NT2/D1 (cell line): Measurements from ENCODE around the gene TBCE.

Experiments used
- DNase-seq: peaks from one replicate; pipeline ENCODE4 v3.0.0-alpha.2; 2011; ENCODE audit warnings: low read depth, low spot score
- H3K27me3 ChIP-seq: 2 replicates; pipeline ENCODE4 v1.6.0; 2011; ENCODE audit warnings: mild to moderate bottlenecking; ENCODE audit not compliant: insufficient read length, insufficient read depth
- H3K36me3 ChIP-seq: 2 replicates; pipeline ENCODE4 v1.6.1; 2011; ENCODE audit warnings: mild to moderate bottlenecking, low read length, mixed read lengths; ENCODE audit not compliant: insufficient read depth, insufficient read length
- H3K4me1 ChIP-seq: 2 replicates; pipeline ENCODE4 v1.5.1; 2011; ENCODE audit not compliant: insufficient read depth, insufficient read length
- H3K4me3 ChIP-seq: 2 replicates; pipeline ENCODE4 v1.5.1; 2011; ENCODE audit warnings: low read depth; ENCODE audit not compliant: insufficient read length
- H3K9ac ChIP-seq: 2 replicates; pipeline ENCODE4 v1.6.0; 2011; ENCODE audit warnings: low read depth; ENCODE audit not compliant: insufficient read length
- H3K9me3 ChIP-seq: 2 replicates; pipeline ENCODE4 v1.5.1; 2011; ENCODE audit warnings: mild to moderate bottlenecking, low read length; ENCODE audit not compliant: insufficient read depth
- SUZ12 ChIP-seq: IDR thresholded peaks from 2 replicates; pipeline ENCODE4 v1.6.1; 2011; ENCODE audit not compliant: insufficient read length, insufficient read depth; ENCODE audit errors: extremely low read depth
- YY1 ChIP-seq: IDR thresholded peaks from 2 replicates; pipeline ENCODE4 v1.6.1; 2011; ENCODE audit not compliant: insufficient read length, insufficient read depth
- ZNF274 ChIP-seq: IDR thresholded peaks from 2 replicates; pipeline ENCODE4 v1.6.1; 2011; ENCODE audit warnings: mild to moderate bottlenecking, low read depth, low read length

Gene TBCE

GRCh38 chr1:235495551-235495950 is 128.3 kb downstream of the TBCE start:
- no peaks in the 10 kb centered on the region for H3K9me3 ChIP-seq
- H3K9ac ChIP-seq: no peak overlapping the region
- H3K27me3 ChIP-seq: no peaks in the 10 kb centered on the region
- H3K36me3 ChIP-seq: peaks cover 34% of the 10 kb centered on the region
- H3K4me1 ChIP-seq: no peaks in the 10 kb centered on the region
- DNase-seq: no peak
- TF ChIP-seq YY1 (no peak), ZNF274 (no peak), SUZ12 (no peak)
- H3K4me3 ChIP-seq: no peak overlapping the region

- Histone ChIP-seq H3K4me3 (no peak overlapping the region), H3K9ac (no peak overlapping the region), H3K9me3 (no peaks in the 10 kb centered on the region), H3K36me3 (peaks cover 4% of the 10 kb centered on the region), H3K4me1 (no peaks in the 10 kb centered on the region), H3K27me3 (no peaks in the 10 kb centered on the region)
- TF ChIP-seq SUZ12 (no peak), YY1 (no peak), ZNF274 (no peak)
- no peak for DNase-seq
These were observed 133.8 kb downstream of the TBCE start for GRCh38 chr1:235500971-235501540.
